Cerebellar nuclear complex (tissue), 1 donor: Measurements from ENCODE around the gene RAPGEF2.
"Not testable (repeated sequence)": the region's sequence is repeated elsewhere in the genome, so short reads cannot be mapped to it uniquely, and the experiment has no call there.

Experiments
- DNase-seq, 2 experiments: peaks; one replicate each; lab custom pipeline; 2025; lab: John Stamatoyannopoulos, UW

The RAPGEF2 gene

GRCh38 chr4:159238631-159239030 lies 135.8 kb downstream of the RAPGEF2 start:
- DNase-seq: no peak

GRCh38 chr4:159239629-159240028 lies 136.8 kb downstream of the RAPGEF2 start:
- no peak for DNase-seq

GRCh38 chr4:159240046-159240445 lies 137.2 kb downstream of the RAPGEF2 start:
- DNase-seq: no peak

GRCh38 chr4:159240687-159241086 lies 137.8 kb downstream of the RAPGEF2 start:
- DNase-seq: no peak

- no peak for DNase-seq
Observed at GRCh38 chr4:159242427-159242826, 139.5 kb downstream of the RAPGEF2 start.

GRCh38 chr4:159248384-159249178 lies 145.7 kb downstream of the RAPGEF2 start:
- peak; percentile 1 to 29 for DNase-seq

GRCh38 chr4:159250751-159251325 lies 148.0 kb downstream of the RAPGEF2 start:
- no peak for DNase-seq

- not testable (repeated sequence) for DNase-seq
Observed at GRCh38 chr4:159251580-159251979, 148.7 kb downstream of the RAPGEF2 start.

GRCh38 chr4:159252491-159252890 lies 149.6 kb downstream of the RAPGEF2 start:
- no peak for DNase-seq

- no peak for DNase-seq
Observed at GRCh38 chr4:159256037-159256436, 153.2 kb downstream of the RAPGEF2 start.

GRCh38 chr4:159258889-159259560 lies 156.1 kb downstream of the RAPGEF2 start:
- no peak for DNase-seq

- no peak for DNase-seq
Observed at GRCh38 chr4:159264057-159264456, 161.2 kb downstream of the RAPGEF2 start.

- DNase-seq: peak in 1 of 2 experiments; percentile 24
Observed at GRCh38 chr4:159266981-159267868, 164.3 kb downstream of the RAPGEF2 start.

GRCh38 chr4:159267869-159268285 lies 165.0 kb downstream of the RAPGEF2 start:
- DNase-seq: no peak

- DNase-seq: no peak
Observed at GRCh38 chr4:159268607-159269006, 165.7 kb downstream of the RAPGEF2 start.

- DNase-seq: no peak
Observed at GRCh38 chr4:159269116-159269515, 166.2 kb downstream of the RAPGEF2 start.

- DNase-seq: no peak
Observed at GRCh38 chr4:159269956-159270355, 167.1 kb downstream of the RAPGEF2 start.

GRCh38 chr4:159271856-159272255 lies 169.0 kb downstream of the RAPGEF2 start:
- DNase-seq: no peak

- no peak for DNase-seq
Observed at GRCh38 chr4:159272273-159273140, 169.6 kb downstream of the RAPGEF2 start.

GRCh38 chr4:159273141-159273438 lies 170.2 kb downstream of the RAPGEF2 start:
- no peak for DNase-seq

GRCh38 chr4:159273841-159274240 lies 171.0 kb downstream of the RAPGEF2 start:
- DNase-seq: no peak
